ENCODE data around the gene TWF2.

Gene TWF2

GRCh38 chr3:52256622-52257021 lies 17.7 kb upstream of the TWF2 start:
- no peak for DNase-seq

GRCh38 chr3:52256159-52256558 lies 17.2 kb upstream of the TWF2 start:
- DNase-seq: no peak

GRCh38 chr3:52254608-52255007 lies 15.7 kb upstream of the TWF2 start:
- no peak for DNase-seq

GRCh38 chr3:52253314-52254304 lies 14.7 kb upstream of the TWF2 start:
- peak; percentile 88 for DNase-seq

GRCh38 chr3:52250122-52250521 lies 11.2 kb upstream of the TWF2 start:
- no peak for DNase-seq

- no peak for DNase-seq
Observed at GRCh38 chr3:52249683-52250082, 10.7 kb upstream of the TWF2 start.

- DNase-seq: no peak
Observed at GRCh38 chr3:52248816-52249547, 10.0 kb upstream of the TWF2 start.

GRCh38 chr3:52248165-52248541 lies 9.2 kb upstream of the TWF2 start:
- no peak for DNase-seq

GRCh38 chr3:52247409-52248164 lies 8.6 kb upstream of the TWF2 start:
- no peak for DNase-seq

- DNase-seq: no peak
Observed at GRCh38 chr3:52246728-52247408, 7.9 kb upstream of the TWF2 start.

GRCh38 chr3:52246264-52246620 lies 7.3 kb upstream of the TWF2 start:
- DNase-seq: no peak

GRCh38 chr3:52245322-52246263 lies 6.6 kb upstream of the TWF2 start, which contains the start of gene PPM1M:
Gene PPM1M (plus strand): TSS chr3:52245759. CDS start chr3:52245825, 66 bp downstream.
- peak; percentile 63 for DNase-seq

GRCh38 chr3:52243791-52244628 lies 5.1 kb upstream of the TWF2 start:
- peak; percentile 65 for DNase-seq

GRCh38 chr3:52242039-52242438 lies 3.1 kb upstream of the TWF2 start:
- DNase-seq: no peak

GRCh38 chr3:52240886-52241370 lies 2.0 kb upstream of the TWF2 start:
- no peak for DNase-seq

- peak; percentile 69 for DNase-seq
Observed at GRCh38 chr3:52240059-52240885, 1.3 kb upstream of the TWF2 start.

GRCh38 chr3:52238193-52238760 lies 681 bp downstream of the TWF2 start:
- DNase-seq: no peak

GRCh38 chr3:52237657-52238172 lies 1.2 kb downstream of the TWF2 start:
- DNase-seq: no peak
